ENCODE measurements around the gene FXYD1.

- no peak for TF ChIP-seq CTCF (conservative IDR thresholded peaks at IDR 0.05 in 1 of 2, IDR thresholded peaks at IDR 0.05 in 1 of 2; ENCODE audit: extremely low read depth in 1 of 2, insufficient read depth in 1 of 2, low read depth in 1 of 2, low read length in 2 of 2)
- TF ChIP-seq EZH2 (IDR thresholded peaks at IDR 0.05; ENCODE audit: borderline replicate concordance, low read length) = no peak
These were observed 32.4 kb upstream of the FXYD1 start for GRCh38 chr19:35106291-35106583.
